LNCAP (cell line): ENCODE results near the gene DDX43.

Experiments used
- TF ChIP-seq, protein P1 (sequence below): fragments of 450-650 bp; IDR thresholded peaks from 2 replicates; pipeline ENCODE4 v1.5.1; 2017; ENCODE audit warnings: mild to moderate bottlenecking

The DDX43 gene

DNA sequence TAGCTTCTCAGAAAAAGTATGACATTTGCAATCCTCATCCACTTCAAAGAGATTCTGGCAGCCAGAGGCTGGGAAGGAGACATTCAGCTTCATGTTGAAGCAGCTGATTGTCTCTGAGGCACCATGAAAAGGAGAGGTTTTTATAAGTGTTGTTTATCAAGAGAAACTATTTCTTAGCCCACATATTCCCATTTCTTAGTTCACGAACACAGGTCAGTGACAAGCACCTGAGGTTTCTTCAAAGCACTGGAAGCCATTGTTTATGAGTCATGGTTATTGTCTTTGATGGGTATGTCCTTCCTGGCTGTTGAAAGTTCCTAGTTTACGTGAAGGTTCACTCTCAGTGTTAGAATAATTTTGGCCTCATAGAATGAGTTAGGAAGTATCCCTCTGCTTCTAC is 3.0 kb upstream of the DDX43 start:
- TF ChIP-seq, protein P1, sequence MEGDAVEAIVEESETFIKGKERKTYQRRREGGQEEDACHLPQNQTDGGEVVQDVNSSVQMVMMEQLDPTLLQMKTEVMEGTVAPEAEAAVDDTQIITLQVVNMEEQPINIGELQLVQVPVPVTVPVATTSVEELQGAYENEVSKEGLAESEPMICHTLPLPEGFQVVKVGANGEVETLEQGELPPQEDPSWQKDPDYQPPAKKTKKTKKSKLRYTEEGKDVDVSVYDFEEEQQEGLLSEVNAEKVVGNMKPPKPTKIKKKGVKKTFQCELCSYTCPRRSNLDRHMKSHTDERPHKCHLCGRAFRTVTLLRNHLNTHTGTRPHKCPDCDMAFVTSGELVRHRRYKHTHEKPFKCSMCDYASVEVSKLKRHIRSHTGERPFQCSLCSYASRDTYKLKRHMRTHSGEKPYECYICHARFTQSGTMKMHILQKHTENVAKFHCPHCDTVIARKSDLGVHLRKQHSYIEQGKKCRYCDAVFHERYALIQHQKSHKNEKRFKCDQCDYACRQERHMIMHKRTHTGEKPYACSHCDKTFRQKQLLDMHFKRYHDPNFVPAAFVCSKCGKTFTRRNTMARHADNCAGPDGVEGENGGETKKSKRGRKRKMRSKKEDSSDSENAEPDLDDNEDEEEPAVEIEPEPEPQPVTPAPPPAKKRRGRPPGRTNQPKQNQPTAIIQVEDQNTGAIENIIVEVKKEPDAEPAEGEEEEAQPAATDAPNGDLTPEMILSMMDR, result no peak

DNA sequence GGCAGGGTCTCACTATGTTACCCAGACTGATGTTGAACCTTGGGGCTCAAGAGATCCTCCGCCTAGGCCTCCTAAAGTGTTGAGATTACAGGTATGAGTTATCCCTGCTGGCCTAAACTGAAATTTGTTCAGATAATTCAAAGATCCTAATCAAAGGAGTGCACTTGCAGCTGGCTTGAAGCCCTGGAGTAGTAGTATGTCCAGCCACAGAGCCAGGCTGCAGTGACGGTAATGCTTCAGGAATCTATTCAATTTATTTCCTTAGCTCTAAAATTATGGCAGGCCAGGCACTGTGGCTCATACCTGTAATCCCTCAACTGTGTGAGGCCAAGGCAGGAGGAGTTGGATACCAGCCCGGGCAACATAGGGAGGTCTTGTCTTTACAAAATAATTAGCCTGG is 1.4 kb upstream of the DDX43 start:
- TF ChIP-seq, protein P1, result no peak

DNA sequence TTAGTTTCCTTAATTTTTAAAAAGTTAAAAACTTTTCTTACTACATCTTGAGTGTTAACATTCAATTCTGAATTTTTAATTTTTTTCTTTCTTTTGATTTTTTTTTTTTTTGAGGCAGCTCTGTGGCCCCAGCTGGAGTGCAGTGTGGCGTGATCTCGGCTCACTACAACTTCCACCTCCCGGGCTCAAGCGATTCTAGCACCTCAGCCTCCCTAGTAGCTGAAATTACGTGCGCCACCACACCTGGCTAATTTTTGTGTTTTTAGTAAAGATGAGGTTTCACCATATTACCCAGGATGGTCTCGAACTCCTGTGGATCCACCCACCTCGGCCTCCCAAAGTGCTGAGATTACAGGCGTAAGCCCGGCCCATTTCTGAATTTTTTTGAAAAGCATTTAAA is 1.2 kb downstream of the DDX43 start:
- TF ChIP-seq, protein P1, result no peak

DNA sequence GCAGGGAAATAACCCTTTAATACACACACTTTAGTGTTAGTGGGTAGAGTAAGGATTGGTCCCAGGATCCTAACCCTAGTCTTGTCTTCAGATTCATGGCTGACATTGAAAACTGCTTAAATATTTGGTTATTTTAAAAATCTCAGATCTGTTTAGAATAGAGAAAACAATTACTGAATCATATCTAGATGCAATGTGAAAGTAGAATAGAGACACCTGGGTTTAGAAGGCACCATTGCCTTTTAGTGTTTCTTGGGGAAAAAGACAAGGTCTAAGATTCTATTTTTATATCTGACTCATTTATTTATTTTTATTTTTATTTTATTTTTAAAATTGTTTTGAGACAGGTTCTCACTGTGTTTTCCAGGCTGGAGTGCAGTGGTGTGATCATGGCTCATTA is 6.0 kb downstream of the DDX43 start:
- TF ChIP-seq, protein P1, result no peak

DNA sequence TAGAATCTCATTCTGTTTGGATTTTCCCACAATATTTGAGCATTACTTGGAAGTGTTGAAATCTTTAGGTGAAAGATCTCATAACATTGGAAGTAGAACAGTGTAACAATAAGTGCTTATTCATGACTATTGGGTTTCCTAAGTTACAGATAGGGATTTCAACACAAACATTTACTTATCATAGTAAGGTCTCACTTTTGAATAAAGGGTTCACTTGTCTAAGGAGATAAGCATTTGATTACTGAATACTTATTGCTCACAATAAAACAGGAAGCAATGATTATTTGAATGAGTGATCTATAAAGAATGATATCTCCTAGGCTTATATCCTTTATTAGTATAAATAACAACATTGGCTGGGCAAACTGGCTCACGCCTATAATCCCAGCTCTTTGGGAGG is 14.8 kb downstream of the DDX43 start:
- TF ChIP-seq, protein P1, result no peak

DNA sequence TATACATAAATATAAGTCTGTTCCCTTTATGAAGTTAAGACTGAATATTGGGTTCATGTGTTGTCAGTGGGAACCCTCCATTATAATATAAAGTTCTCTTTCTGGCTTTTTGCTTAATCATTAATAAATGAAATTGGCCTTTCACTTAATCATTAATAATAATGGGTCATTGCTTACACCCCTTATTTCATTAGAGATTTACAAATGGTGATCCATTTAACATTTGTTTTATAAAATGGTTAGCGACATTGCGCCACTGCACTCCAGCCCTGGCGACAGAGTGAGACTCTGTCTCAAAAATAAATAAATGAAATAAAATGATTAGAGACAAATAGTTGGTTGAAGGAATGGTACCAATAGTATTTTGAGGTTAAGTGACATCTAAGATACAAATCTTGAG is 18.5 kb downstream of the DDX43 start:
- TF ChIP-seq, protein P1, result no peak

DNA sequence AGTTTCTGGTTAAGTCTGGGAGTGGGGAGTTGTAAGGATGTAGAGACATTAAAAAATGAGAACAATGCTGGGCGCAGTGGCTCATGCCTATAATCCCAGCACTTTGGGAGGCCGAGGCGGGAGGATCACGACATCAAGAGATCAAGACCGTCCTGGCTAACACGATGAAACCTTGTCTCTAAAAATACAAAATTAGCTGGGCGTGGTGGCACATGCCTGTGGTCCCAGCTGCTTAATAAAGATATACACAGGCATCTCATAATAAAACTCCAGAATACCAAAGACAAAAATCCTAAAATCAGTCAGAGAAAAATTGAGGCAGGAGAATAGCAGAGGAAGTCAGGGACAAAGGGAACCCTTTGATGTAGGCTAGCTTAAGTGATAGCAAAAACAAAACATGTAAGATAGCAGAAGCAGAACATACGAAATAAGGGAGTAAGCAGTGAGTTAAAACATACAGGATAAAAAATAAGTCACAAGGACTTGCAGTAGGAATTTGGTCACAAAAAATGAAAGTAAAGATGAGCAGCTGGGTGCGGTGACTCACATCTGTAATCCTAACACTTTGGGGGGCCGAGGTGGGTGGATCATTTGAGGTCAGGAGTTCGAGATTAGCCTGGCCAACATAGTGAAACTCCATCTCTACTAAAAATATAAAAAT is 23.6 kb downstream of the DDX43 start:
- TF ChIP-seq, protein P1, result no peak

DNA sequence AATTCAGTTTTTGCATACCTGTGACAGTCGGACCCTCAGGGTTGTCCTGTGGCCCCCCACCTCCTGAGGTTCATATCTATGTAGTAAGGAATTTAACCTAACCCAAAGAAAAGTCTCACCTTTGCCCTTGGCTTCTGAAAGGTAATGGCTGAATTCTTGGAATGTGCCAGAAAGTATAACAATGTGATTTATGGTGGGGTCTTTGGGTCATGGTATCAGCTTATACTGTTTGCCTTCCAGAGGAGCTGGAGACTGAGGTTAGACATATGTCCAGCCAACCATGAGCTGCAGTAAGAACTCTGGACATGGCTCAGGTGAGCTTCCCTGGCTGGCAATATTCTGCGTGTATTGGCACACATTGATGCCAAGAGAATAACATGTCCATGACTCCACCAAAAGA is 26.9 kb downstream of the DDX43 start:
- TF ChIP-seq, protein P1, result no peak
